NCI-H2081 (cell line): ENCODE measurements around the gene FAM168A.

Experiments
- DNase-seq, 2 experiments: peaks; one replicate each; lab custom pipeline; 2025; lab: John Stamatoyannopoulos, UW

Gene FAM168A

DNA sequence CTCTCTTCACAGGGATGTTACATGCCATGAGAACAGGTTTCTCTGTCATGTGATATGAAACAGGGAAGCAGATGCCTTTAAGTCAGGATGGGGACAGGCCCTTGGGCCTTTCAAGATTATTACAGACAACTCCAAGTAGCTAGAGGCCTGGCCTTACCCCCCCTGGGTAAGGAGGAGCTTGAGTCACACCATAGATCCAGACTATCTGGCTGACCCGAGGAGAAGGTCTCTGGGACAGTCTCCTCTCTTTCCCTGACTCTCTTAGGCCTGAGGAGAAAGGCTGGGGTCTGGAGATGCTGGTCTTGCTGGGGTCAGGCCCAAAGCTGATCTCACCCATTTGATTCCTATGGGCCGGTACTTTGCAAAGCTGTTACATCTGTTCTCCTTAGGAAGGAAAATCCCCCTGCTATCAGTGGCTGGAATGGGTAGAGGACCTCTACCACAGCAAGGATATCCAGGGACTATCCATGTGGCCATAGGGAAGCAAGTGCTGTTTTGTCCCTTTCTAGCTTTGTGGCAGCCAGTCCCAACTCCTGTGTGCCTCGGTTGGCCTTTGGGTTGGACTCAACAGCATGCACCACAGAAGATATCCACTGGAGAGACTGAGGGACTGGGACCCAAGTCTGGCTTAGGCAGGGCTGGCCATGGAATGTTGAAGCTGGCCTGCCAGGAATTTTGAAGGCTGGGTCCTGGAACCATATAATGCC, 196.5 kb downstream of the FAM168A start:
- DNase-seq, result no peak

GRCh38 chr11:73400293-73400692, 197.6 kb downstream of the FAM168A start:
- no peak for DNase-seq

GRCh38 chr11:73399636-73400035, 198.3 kb downstream of the FAM168A start:
- no peak for DNase-seq

GRCh38 chr11:73399159-73399590, 198.7 kb downstream of the FAM168A start:
- DNase-seq, result no peak

DNA sequence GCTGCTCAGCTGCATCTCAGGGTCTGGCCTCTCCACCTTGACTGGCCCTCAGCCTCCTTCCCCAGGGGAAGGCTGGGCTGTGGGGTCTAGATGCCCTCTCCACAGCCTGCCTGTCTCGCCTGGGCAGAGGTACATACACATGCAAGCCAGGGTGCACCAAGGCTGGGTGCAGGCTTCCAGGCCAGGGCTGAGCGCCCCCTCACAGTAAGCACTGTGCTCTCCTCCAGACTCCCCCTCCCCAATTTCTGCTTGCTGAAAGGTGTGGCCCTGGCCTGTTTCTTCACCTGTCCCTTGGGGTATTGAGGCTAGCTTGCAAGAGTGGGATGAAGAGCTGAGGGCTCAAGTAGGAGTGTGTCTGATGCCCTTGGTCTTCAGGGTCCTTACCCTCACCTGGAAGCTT, 199.2 kb downstream of the FAM168A start:
- no peak for DNase-seq

GRCh38 chr11:73398132-73398526, 199.8 kb downstream of the FAM168A start:
- no peak for DNase-seq

DNA sequence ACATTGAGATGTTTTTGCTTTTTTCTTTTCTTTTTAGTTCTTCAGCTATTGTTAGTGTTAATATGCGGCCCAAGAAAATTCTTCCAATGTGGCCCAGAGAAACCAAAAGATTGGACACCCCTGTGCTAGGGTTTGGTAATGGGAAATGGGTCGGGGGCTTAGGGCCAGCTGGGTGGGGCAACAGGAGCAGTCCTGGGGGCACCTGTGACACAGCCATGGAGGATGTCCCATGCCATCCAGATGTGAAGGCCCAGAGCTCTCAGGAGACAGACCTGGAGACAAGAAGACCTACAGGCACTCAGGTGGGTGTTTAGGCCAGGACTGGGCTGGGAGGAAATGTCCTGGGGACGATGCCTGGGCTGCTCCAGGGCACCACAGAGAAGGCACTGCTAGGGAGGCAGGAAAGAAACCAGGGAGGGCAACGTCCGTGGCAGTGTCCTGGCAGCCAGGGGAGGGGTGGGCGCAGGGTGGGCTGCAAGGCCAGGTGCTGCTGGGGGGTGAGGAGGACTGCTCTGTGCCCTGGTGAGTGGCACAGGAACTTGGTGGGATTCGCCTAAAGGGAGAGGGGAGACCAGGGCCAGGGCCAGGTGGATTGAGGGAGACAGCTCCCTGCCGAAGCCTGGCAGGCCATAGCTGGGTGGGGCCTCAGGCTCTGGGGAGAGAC, 200.3 kb downstream of the FAM168A start:
- no peak for DNase-seq

- DNase-seq, result no peak
Measured at GRCh38 chr11:73396985-73397384, 200.9 kb downstream of the FAM168A start.

DNA sequence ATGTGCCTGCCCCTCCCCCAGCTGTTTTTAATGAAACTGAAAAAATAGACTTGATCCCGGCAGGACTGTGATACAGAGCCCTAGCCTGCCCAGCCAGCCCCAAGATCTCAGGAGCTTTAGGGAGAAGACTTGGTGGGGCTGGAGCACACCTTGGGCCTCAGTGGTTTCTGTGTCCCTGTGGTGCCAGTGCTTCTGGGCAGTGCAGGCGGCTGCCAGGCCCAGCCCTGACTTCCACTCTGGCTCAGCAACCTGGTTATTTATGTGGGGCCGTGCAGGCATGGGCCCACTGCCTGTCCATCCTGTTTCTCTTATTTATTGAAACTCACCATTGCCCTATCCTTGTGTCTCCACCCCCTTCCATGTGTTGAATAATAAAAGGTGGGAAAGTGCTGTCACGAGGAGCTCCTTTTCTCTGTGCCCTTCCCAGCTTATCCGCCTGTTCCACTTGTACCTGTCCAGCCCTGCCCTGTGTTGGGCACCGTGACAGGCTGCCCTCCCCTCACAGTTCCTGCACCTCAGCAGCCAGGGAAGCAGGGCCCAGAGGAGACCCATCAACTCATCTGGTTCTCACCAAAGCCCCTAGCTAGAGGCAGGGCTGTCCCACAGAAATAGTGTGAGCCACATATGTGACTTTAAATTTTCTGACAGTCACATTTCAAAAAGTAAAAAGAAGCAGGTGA, 201.5 kb downstream of the FAM168A start:
- DNase-seq, result no peak

DNA sequence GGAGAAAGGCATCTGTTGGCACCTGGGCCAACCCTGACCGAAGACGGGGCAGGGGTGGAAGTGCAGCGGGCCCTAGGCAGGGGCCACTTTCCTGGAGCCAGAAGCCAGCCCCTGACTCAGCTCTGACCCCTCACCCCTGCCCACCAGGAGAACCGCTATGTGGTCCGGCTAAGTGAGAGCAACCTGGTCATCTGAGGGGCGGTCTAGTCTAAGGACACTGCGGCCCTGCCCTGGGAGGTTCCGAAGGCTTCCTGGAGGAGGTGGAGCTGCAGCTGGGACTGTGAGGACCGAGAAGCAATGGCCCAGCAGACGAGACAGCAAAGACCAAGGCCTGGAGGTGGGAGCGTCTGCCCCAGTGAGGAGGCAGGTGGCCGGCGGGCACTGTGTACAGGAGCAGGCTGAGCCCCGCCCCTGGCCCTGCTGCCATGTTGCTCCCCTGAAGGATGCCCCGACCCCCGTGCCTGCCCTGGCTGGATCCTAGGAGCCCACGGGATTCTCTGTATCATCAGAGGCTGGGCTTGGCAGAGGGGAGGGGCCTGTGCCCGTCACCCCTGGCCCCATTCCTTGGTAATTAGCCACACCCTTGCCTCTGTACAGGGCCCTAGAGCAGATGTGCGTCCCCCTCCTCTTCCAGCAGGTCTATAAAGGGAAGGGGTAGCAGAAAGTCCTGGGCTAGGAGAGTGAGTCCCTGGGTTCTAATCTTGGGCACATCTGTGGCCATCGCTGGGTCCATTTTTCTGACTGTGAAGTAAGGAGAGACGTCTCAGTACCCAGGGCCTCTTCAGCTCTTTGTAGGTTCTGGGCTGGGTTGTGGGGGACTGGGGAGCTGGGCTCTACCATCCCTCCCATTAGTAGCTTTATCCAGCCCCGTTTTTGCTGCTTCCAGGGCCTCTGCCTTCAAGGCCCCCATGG, 202.4 kb downstream of the FAM168A start:
- no peak for DNase-seq

DNA sequence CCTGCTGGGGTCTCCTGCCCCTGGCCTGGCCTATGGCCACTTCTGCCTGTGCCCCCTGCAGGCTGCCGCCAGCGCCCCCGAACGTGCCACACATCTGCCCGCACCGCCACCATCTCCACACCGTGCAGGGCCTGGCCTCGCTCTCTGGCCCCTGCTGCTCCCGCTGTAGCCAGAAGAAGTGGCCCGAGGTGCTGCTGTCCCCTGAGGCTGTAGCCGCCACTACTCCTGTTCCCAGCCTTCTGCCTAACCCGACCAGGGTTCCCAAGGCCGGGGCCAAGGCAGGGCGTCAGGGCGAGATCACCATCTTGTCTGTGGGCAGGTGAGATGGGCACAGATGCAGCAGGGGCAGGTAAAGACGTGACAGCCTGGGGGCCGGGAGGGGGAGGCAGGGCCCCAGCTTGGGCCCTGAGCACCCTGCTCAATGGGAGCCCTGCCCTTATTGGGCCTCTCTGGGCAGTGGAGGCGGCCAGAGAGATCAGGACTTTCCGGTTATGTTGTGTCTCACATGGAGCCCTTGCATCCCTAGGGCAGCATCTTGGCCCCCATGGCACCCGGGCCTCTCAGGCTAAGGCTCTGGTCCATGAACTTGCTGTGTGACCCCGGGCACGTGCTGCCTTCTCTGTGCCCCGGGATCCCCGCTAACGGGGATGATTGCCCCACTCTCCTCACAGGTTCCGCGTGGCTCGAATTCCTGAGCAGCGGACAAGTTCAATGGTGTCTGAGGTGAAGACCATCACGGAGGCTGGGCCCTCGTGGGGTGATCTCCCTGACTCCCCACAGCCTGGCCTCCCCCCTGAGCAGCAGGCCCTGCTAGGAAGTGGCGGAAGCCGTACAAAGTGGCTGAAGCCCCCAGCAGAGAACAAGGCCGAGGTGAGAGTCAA, 203.3 kb downstream of the FAM168A start:
- no peak for DNase-seq

DNA sequence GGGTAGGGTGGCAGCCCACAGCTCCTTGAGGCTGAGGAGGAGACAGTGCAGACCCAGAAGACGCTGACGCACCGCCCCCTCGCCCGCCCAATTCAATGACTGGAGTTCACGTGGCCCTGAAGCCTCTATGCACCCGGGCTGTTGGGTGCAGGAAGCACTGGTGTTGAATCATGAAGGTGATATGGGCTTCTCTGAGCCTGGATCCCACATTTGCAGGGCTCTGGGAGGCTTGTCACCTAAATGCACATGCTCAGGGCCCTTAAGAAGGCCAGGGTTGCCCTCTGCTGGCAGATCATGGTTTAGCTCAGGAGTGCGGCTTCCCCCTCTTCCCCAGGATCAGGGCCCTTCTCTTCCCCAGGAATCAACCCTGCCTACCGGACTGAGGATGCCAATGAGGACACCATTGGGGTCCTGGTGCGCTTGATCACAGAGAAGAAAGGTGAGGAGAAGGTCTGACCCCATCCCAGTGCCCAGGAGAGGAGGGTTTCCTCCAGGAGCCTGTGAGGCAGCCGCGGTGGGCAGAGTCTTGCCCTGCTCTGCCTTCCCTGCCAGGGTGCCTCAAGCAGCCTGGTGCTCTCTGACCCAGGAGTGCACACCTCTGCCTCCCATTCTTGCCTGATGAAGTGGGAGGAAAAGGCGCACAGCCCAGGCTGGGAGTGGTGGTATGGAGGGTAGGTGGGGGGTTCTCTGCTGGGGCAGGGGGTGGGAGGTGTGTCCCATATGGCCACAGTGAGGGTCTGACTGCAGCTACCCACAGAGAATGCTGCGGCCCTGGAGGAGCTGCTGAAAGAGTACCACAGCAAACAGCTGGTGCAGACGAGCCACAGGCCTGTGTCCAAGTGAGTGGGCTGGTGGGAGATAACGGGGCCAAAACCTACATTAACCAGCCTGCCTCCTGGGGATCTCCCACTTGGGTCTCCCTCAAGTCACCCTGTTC, 204.2 kb downstream of the FAM168A start:
- peak; percentile 65 to 66 for DNase-seq

GRCh38 chr11:73393011-73393380, 204.9 kb downstream of the FAM168A start:
- DNase-seq, result no peak

- no peak for DNase-seq
Measured at GRCh38 chr11:73392108-73393010, 205.6 kb downstream of the FAM168A start.

DNA sequence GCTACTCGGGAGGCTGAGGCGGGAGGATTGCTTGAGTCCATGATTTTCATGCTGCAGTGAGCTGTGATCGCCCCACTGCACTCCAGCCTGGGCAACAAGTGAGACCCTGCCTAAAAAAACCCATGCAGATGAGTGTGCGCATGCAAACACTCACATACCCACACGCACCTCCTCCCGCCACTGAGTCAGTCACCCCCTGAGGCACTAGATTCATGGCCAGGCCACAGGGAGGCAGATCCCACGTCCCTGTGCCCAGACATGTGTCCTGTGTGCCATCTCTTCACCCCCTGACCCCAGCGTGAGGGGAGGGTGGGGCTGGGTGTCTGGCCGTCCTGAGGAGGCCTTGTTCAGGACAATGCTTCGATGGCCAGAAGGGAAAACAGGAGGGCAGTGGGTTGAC, 206.2 kb downstream of the FAM168A start:
- no peak for DNase-seq

DNA sequence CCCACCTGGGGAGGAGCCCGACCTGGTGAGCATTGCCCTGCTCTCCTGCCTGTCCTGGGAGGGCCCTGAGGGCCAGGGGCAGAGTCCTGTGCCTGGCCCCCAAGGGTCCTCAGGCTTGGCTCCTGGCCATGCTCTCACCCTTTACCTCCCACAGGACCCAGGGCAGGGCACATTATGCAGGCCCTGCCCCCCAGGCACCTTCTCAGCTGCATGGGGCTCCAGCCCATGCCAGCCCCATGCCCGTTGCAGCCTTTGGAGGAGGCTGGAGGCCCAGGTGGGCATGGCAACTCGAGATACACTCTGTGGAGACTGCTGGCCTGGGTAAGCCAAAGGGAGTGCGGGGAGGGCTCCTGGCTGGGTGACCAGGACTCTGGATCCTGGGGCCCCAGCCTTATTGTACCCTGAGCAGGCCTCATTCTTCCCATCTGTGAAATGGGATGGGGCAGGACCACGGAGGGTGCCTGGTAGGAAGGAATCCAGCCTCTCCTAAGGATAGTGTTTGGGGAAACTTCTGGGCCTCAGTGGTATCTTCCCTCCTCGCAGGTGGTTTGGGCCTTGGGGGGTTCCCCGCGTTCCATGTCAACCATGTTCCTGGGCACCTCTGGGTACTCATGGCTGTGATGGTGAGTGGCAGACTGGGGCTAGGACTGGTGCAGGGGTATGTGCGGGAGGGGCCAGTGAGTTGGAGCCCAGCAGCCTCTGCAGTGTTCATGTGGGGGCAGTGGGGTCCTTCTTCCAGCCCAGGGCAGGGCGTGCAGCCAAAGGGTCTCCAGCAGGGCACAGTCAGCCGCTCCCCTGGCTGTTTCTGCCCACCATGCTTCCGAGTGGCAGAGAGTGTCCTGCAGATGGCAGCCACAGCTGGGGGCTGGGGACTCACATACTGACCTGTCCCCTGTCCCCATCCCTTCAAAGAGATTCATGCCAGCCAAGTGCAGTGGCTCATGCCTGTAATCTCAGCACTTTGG, 207.0 kb downstream of the FAM168A start:
- DNase-seq, result no peak

DNA sequence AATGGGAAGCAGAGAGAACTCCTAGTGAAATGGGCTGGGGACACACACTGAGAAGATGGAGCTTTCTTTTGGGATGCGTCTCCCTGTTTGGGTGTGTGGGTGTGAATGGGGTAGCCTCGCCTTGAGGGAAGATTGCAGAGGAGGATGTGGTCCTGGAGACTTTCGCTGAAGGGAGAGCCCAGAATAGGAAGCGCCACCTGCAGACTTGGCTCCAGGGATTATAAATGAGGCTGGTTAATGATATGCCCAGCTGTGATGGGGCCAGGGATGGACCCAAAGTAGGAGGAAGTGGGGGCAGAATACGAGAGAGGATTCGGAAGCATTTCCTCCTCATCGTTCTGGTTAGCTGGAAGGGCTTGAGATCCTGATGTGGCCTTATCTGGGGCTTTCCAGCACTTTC, 208.0 kb downstream of the FAM168A start:
- DNase-seq, result no peak

DNA sequence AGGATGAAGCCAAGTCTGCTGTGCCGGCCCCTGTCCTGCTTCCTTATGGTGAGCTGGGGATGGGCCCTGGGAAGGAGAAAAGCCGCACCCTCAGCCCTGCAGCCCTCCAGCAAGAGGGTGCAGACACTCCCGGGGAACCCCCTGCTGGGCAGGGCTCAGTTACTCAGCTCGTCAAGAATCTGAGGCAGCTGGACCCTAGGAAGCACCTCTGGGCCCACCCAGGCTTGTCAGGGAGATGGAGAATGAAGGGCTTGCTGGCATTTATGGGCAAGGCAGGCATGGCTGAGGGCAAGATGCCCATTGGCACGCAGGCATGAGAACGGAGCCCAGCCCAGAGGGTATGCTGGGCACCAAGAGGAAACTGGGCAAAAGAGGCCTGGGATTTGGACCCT, 208.8 kb downstream of the FAM168A start:
- DNase-seq, result no peak
